ENCODE data around the gene LMX1B.

The LMX1B gene

DNA sequence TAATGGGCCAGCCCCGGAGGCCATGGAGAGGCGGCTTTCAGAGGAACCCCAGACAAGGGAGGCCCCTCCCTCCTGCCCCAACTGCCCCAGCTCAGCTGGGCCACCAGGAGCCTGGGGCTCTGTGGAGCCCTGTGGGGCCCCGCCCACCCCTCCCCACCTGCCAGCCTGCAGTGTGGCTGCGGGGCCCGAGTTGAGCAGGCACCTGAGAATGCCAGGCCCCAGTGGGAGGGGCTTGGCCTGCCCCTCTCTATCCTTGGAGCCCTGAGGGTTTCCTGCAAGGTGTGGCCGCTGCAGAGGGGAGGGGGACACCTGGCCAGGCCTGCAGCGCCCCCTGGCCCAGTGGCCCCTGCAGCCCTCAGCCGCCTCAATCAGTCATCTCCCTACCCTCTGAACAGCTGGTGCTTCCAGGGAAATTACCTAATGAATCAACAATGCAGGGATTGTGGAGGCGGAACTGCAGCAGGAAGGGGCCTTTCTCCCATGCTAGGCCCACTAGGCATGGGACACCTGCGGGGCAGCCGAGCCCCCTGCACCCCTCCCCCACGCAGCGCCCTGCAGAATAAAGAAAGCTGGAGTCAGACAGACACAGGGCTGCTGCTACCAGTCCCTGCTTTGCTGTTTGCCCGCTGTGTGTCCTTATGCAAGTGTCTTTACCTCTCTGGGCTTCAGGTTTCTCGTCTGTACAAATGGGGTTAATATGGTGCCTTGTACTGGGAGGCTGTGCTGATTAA lies 48.0 kb downstream of the LMX1B start:
- no peak for DNase-seq

DNA sequence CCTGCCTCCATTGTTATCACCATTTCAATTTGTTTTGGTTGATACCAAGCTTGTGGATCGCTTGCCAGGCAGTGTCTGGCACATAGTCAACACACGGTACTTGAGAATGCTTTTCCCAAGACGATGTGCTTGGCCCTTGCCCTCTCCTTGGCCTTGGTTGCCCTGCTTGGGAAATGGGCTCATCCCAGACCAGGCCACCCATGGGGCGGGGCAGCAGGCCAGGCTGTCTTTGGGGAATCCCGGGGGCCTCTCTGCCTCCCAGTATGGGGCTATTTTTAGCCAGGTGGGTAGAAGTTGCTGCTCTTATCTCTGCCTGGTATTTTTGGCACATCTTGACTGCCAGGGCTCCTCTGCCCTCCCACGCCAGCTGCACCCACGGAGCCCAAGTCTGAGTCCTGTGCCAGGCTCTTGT lies 49.9 kb downstream of the LMX1B start:
- DNase-seq: no peak

DNA sequence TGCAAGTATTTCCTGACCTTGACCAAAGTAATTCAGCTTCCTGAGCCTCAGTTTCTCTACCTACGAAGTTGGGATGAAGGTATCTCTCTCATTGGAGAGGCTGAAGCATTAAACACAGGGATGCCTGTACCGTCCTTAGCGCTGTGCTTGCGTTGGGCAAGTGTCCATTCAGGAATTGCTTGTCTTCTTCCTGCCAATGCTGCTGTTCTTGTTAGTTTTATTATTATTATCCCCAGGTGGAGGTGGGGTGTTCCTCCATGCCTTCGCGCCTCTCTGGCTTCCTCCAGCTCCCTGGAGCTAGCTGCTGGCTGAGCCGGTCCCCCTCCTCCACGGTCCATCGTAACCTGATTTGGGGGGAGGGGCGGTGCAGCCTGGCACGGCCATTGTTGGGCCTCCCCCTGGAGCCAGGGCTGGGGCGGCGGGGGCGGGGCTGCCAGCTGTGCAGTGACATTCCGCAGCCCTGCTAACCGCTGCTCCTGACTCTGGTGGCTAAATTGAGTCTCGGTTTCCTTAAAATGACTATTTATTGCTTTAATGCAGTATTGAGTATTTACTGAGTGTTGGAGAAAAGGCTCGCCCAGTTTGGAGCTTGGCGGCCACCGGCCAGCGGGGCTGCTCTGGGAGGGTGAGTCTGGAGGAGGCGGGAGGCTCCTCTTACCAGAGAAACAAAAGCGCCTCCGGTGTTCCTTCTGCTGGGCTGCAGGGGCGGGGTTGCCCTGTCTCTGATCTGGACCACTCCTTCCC lies 51.3 kb downstream of the LMX1B start:
- DNase-seq: no peak

DNA sequence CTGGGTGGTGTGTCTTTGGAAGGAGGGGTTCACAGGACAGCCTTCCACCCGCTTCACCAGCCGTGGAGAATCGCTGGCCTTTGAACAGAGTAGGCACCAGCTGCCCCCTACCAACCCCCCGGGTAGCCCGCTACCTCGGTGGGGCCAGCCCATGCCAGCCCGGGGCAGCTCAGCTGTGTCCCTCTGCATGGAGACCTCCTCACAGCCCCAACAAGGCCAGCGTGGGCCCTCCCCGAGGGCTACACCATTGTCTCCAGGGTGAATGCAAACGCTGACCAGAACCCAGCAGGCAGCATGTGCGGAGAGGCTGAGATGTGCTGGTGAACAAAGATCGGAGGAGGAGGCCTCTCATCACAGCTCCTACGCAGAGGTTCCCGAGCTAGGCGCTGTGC lies 51.9 kb downstream of the LMX1B start:
- DNase-seq: no peak

DNA sequence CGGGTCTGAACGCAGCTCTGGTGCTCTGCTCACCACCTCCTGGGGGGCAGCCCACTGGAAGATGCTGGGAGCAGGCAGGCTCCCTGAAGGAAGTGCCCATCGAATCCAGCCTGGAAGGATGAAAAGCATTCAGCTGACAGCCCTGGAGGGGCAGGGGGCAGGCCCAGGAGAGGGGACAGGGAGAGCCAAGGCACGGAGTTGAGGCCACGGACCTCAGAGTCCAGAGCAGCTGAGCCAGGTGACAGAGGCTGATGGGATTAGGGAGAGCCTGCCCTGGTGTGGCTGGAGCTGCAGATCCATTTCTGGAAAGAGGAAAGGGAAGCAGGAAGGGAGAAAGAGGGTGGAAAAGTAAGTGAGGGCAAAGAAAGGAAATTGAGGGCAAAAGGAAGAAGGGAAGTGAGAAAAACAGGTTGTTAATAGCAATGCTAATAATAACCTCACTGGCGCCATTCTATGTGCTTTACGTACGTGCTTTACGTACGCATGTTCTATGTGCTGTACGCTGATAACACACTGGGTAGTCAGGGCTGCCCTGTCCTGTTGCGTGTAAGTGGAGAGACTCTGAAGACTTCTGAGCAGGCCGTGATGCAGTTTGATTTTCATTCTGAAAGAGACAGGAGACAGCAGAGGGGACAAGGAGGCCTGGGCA lies 52.6 kb downstream of the LMX1B start:
- no peak for DNase-seq

DNA sequence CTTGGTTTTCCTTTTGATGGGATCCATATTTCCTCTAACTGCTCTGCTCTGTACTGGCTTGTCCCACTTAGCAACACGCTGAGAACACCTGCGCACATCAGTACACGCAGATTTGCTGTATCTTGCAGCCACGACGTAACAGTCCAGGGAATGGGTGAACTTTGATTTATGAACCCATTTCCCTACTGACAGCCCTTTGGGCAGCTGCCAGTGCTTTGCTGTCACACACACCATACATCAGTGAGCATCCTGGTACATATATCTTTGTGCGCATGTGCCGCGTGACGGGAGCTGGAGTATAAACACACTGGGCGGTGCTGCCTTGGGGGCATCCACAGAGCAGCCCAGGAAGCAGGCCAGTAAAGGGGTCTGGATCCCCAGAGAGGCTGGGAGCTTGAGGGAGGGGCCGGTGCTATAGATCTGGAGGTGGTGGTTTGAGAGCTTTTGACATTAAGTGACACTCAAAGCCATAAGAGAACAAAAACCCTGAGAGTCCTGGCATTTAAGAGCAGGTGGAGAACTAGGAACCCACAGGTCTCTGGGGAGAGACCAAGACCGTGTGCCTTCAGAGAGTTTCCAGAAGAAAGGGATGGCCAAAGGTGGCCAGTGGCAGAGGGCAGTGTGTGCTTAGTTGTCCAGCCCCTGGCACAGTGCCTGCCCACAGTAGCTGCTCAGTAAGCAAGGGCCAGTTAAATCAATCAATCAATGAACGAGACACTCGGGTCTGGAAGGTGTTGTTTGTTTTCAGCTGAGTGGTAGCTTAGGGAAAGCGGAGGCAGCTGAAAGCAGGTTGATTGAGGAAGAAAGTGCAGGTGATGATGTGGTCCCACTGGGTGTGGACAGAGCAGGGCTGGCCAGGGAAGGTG lies 53.7 kb downstream of the LMX1B start:
- DNase-seq: no peak

DNA sequence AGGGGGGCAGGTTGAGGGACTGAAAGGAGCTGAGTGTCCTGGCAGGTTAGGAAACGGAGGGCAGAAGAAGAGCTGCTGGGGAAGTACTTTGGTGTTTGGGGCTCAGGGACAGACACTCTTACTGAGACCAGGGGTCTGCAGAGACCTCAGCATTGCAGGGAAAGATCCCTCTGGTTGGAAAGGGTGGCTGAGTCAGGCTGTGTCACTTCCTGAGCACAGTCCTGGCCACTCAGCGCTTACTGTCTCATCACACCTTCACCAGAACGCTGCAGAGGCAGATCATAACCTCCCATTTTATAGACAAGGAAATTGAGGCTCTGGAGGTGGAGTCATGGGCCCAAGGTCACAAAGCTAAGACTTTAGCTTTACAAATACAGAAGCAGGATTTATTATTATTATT lies 54.3 kb downstream of the LMX1B start:
- no peak for DNase-seq

DNA sequence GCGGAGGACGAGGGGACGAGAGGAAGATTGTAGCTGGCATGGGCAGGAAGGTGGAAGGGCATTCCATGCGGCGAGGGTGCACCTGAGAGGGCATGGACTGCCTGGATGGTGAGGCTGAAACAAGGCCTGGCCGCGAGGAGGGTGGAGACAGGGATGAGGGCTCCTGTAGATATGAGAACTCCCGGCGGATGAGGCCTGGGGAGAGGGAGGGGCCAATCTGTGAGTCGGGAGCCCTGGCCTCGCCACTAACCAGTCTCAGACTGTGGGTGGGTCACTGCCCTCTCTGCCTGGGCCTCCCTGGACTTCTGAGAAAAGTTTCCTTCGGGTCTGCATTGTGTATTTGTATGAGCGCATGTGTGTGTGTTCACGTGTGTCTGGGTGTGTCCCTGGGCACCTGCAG lies 55.4 kb downstream of the LMX1B start:
- no peak for DNase-seq

DNA sequence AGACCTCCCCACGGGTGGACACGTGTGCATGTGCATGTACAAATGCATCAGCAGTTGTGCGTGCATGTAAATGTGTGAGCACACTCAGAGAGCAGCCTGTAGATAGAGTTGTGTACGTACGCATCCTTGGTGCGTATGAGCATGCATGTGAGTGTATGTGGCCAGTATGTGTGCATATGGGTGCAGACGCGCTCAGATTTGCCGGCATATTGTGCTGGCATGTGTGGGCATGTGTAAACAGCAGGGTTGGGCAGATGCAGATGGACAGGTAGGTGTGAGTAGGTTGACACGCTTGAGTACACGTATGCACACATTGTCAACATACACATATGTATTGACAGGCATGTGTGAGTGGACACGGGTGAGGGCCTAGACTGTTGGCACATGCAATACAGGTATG lies 56.5 kb downstream of the LMX1B start:
- no peak for DNase-seq

DNA sequence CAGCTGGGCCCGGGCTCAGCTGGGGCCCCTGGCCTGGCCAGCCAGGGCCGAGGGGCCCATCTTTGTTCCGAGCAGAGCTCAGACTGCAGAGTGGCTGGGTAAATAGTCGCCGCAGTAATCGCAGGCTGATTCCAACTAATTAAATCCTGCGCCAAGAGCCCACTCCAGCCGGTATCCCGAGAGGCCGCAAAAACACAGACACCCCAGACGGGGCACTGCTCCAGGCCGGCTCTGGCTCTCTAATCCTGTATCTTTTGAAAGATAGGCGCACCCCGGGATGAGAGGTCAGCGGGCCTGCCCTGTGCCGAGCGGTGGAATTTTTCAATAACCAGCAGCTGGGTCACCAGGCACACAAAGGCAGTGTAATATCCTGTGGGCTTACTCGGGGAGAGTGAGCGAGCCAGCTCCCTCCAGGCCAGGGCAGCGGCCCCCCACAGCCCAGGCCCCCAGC lies 57.7 kb downstream of the LMX1B start:
- no peak for DNase-seq

DNA sequence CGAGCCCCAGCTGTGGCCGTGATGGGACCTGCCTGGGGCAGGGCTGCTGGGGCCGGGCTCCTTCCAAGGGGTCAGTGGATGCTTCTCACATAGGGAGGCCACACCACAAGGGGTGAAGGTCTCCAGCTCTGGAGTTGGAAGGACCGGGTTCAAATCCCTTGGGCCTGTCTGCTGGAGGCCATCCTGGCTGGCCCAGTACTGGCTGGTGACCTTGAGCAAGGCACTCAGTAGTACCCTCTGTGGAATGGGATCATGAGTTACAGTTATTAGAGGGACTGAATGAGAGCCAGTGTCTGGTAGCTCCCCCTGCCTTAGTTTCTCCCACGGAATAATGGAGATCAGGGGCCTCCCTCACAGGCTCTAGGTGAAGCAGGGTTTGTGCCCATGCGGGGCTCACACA lies 58.3 kb downstream of the LMX1B start:
- DNase-seq: no peak

DNA sequence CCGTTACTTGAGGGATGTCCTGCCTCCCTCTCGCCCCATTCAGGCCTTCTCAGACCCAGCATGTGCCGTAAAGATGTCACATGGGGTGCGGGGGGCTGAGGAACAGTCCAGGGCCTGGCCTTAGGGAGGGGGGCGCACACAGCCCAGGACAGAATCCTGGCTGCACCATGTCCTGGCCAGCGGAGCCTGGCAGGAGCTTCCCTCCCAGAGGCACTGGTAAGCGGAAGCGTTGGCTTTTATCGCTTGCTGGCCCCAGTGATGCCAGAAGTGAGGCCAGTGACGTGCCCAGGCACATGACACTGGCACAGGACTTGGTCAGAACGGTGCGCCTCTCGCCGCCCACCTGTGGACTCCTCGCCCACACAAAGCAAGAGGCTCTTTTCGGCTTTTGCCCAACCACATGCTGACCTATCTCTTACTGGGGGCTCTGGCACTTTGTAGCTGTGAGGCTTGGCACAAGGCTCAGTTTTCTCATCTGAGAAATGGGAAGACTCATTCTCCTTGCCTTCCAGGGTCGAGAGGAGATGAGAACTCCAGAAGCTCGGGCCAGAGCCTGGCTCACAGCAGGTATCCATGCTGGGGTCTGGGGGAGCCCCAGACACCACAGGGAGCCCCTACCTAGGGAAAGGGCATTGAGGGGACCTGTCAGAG lies 59.0 kb downstream of the LMX1B start:
- DNase-seq: no peak

DNA sequence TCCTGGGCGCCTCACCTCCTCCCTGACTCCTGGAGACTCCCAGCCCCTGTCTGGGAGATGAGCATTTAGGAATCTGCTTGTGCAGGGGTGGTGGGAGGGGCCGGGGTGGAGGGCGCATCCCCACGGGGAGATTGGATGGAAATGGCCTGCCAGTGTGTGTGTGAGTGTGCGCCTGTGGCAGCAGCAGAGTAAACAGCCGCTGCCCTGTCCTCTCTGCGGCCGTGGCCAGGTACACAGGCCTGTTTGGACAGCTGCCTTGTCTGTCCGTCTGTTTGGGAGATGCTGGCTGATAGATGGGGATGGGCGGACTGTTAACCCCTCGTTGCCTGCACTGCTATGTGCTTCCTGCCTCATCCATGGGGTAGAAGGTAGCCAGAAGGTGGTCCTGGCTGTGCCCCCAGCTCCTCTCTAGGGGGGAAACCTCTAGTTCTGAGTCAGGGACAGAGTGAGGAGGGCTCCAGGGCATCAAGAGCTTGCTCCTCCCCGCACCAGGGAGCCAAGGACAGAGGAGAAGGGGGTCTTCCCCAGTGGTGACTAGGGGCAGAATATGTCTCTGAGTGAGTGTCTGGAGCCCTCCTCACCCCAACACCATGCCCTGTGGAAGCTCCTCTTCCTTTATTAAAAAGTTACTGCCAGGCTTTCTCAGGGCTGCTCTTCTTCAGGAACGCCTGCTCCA lies 60.1 kb downstream of the LMX1B start:
- DNase-seq: no peak

DNA sequence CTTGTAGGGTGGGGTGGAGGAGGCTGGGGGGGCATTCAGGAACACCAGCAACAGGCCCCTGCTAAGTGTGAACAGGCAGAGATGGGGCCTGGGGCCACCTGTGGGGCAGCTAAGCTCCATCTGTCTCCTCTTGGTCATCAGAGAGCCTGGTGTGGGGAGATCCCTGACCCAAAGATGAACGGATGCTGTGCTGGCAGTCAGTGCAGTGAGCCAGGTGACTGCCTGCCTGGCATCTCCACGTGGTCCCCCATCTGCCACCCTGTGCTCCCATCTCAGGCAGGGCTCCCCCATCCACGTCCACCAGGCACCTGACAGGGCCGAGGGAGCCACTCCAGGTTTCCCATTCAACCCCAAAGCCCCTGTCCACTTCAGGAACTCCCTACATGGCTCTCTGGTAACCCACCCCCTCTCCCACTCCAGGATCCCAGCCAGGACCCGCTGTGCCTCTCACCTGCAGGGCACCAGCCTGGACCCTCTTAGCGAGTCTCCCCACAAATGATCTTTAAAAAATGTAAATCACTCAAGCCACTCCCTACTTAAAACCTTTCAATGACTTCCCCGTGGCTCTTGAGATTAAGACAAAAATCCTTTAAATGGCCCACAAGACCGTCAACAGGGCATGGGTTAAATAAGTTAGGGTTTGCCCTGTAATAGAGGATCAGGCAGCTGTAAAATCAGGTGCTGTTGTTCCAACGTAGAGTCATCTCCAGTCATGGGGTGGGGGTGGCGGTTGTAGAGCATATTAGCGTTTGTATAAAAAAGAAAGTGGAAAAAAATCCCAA lies 60.8 kb downstream of the LMX1B start:
- DNase-seq: no peak

DNA sequence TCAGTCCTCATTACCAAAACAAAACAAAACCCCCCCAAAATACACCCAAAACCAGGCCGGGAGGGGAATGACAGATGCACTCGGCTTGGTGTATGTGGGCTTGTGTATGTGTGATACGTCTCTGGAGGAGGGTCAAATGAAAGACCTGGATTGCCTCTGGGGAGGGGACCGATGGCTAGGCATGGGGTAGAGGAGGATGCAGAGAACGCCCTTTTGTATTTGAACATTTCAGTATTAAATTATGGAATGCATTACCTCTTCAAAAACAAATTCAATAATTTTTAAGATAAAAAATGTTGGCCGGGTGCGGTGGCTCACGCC lies 61.4 kb downstream of the LMX1B start:
- no peak for DNase-seq

DNA sequence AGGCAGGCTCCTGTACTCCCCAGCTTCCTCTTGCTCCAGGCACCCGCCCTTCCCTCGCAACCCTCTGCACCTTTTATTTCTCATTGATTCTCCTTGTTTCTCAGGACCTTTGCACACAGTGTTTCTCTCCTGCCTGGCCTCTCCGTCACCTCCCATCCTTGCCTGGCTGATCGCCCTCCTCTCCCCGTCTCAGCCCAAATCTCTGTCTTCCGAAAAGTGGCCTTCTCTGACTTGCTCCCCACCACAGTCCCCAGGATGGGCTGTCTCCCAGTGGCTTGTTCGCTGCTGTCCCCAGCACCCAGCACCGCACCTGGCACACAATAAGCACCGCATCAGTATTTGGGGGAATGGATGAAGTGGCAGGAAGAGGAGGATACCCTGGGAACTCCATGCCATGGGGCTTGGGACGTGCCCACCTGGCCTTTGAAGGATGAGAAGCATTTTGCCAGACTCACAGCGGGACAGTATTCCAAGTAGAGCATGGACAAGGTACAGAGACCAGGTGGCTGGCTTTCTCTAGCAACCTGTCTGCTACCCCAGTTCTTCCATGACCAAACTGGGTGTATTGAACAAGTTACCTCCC lies 62.5 kb downstream of the LMX1B start:
- no peak for DNase-seq

DNA sequence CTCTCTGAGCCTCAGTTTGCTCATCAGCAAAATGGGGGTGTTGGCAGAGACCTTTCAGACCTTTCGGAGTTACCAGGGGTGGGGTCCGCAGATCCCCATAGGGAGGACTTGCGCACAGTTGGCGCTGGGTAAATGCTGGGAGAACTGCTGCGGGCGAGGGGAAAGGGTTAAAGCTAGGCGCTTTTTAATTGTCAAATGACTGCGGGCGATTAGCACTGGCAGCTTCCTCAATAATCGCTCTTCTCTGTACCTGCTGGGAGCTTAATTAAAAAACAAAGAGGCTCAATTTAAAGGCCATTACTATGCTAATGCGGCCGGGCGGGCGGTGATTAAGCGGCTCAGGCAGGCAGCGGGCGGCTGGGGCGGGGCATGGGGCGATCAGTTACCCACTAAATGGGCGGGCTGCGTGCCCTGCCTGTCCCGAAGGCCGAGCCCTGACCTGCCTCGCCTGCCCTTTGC lies 63.0 kb downstream of the LMX1B start:
- no peak for DNase-seq

DNA sequence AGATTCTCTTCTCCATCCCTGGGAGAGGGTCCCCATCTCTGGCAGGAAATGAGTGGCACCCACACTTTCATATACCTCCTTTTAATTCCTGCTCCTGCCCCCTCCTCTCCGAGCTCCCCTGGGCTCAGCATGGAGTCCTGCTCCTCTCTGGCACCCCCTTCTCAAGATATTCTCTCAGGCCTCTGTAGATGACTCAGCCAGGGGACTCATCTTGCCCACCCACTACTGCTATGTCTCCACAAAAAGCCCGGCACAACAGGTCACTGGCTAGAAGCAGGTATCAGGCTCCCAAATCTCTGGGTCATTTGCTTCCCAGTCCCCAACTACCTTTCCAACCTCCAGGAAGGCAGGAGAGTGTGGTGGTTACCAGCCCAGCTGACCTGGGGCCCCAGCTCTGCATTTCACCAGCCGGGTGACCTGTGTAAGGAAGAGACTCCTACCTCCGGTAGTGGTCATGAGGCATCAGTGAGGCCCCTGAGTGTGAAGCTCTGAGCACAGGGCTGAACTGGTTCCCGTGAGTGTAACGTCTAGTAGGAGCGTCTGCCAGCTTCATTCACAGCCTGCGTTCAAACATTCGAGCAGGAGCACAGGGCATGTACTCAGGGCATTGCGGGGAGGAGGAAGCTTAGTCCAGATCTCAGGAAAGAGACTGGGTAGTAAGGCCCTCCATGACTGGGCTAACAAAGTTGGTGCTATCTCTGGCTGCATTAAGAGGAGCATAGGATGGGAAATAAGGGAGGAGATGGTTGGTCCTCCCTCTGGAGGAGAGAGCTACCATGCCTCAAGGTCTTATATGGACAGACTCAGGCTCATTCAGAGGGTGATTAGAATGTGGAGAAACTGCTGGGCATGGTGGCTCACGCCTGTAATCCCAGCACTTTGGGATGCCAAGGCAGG lies 63.7 kb downstream of the LMX1B start:
- no peak for DNase-seq

DNA sequence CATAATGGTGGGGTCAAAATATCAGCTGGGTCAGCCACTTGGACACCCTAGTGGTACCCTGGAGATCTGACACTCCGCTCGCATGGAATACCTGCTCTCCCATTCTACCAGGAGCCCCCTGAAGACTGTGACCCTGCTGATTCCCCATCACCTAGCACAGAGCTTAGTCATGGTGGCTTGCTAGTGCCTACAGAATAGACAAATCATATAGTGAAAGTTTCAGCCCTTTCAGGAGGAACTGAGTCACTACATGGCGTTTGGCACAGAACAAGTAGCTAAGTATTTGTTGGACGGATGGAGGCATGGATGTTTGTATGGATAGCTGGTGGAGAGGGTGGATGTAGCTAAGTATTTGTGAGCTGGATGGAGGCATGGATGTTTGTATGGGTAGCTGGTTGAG lies 65.3 kb downstream of the LMX1B start:
- no peak for DNase-seq

DNA sequence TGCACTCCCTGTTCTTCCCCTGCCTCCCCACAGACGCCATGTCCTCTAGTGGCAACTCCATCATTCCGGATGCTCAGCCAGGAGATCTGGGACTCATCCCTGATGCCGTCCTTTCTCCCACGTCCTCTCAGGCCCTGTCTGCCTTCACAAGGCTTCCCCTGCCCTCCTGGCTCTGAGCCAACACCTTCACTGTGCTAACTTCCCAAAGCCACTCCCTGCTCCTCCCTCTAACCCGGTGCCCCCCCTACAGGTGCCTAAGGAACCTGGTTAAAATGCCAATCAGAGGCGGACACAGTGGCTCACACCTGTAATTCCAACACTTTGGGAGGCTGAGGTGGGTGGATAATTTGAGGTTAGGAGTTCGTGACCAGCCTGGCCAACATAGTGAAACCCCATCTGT lies 67.6 kb downstream of the LMX1B start:
- no peak for DNase-seq

Data from T-helper 1 cell (primary cell).